DOHH2 (cell line): ENCODE results near the gene SLC19A1.

ENCODE experiments used
- H3F3A ChIP-seq: fragments of 200-600 bp; sonication (generic), shearing (Covaris generic); 2 replicates; pipeline ENCODE4 v1.6.0; 2016; ENCODE audit warnings: antibody characterized with exemption, mild to moderate bottlenecking; ENCODE audit not compliant: control insufficient read depth, insufficient read depth
- H3K27ac ChIP-seq: fragments of 200-600 bp; sonication (generic); 2 replicates; pipeline ENCODE4 v1.5.1; 2014; ENCODE audit warnings: low read depth, mild to moderate bottlenecking, low read length, moderate library complexity
- H3K27me3 ChIP-seq: fragments of 200-600 bp; sonication (generic); 2 replicates; pipeline ENCODE4 v1.6.1; 2014; ENCODE audit warnings: mild to moderate bottlenecking, low read length, mixed read lengths; ENCODE audit not compliant: control insufficient read depth
- H3K36me3 ChIP-seq: fragments of 200-600 bp; sonication (generic); 2 replicates; pipeline ENCODE4 v1.6.1; 2014; ENCODE audit warnings: mild to moderate bottlenecking, low read length, moderate library complexity, mixed read lengths; ENCODE audit not compliant: control insufficient read depth
- H3K4me1 ChIP-seq: fragments of 200-600 bp; sonication (generic); 2 replicates; pipeline ENCODE4 v1.6.1; 2014; ENCODE audit warnings: mild to moderate bottlenecking, low read length, mixed read lengths; ENCODE audit not compliant: control insufficient read depth
- H3K4me2 ChIP-seq: fragments of 200-600 bp; sonication (generic); 2 replicates; pipeline ENCODE4 v1.6.0; 2014; ENCODE audit warnings: mild to moderate bottlenecking, low read length, moderate library complexity
- H3K4me3 ChIP-seq: fragments of 200-600 bp; sonication (generic); 2 replicates; pipeline ENCODE4 v1.5.1; 2014; ENCODE audit warnings: mild to moderate bottlenecking, low read length, mixed read lengths
- H3K79me2 ChIP-seq: fragments of 200-600 bp; sonication (generic); 2 replicates; pipeline ENCODE4 v1.6.1; 2014; ENCODE audit warnings: mild to moderate bottlenecking, low read length, mixed read lengths; ENCODE audit not compliant: control insufficient read depth
- H3K9me2 ChIP-seq: fragments of 200-600 bp; sonication (generic); replicated peaks from 2 replicates; pipeline ENCODE4 v1.6.1; 2014; ENCODE audit warnings: mild to moderate bottlenecking, low read length, mixed read lengths; ENCODE audit not compliant: control insufficient read depth
- H3K9me3 ChIP-seq: fragments of 200-600 bp; sonication (generic); 2 replicates; pipeline ENCODE4 v1.6.1; 2014; ENCODE audit warnings: antibody characterized with exemption, low read length, mixed read lengths; ENCODE audit not compliant: control insufficient read depth, insufficient read depth
- H4K20me1 ChIP-seq: fragments of 200-600 bp; sonication (generic); 2 replicates; pipeline ENCODE4 v1.6.0; 2014; ENCODE audit warnings: low read depth, mild to moderate bottlenecking, antibody characterized with exemption, low read length, moderate library complexity; ENCODE audit not compliant: control insufficient read depth, insufficient read depth
- CTCF ChIP-seq: fragments of 200-600 bp; sonication (generic); IDR thresholded peaks from one replicate; pipeline ENCODE4 v1.5.1; 2014; ENCODE audit warnings: antibody characterized with exemption, mild to moderate bottlenecking, low read depth, low read length; ENCODE audit not compliant: poor library complexity, severe bottlenecking
- EZH2phosphoT487 ChIP-seq: fragments of 200-600 bp; sonication (generic); IDR thresholded peaks from 2 replicates; pipeline ENCODE4 v1.6.1; 2017; ENCODE audit warnings: borderline replicate concordance, mild to moderate bottlenecking, antibody characterized with exemption, low read length, moderate library complexity, mixed read lengths

SLC19A1 gene

GRCh38 chr21:45458281-45459170, 83.7 kb downstream of the SLC19A1 start:
- Histone ChIP-seq H4K20me1 (no peaks in the 10 kb centered on the region), H3K4me3 (no peak overlapping the region), H3K9me2 (no peaks in the 10 kb centered on the region), H3K9me3 (peaks cover 19% of the 10 kb centered on the region; the same call in 1 of the 2 replicates), H3K4me1 (no peaks in the 10 kb centered on the region), H3K27ac (no peak overlapping the region), H3K36me3 (no peaks in the 10 kb centered on the region), H3K79me2 (no peaks in the 10 kb centered on the region), H3K27me3 (no peaks in the 10 kb centered on the region), H3K4me2 (no peak overlapping the region), H3F3A (no peaks in the 10 kb centered on the region)
- TF ChIP-seq EZH2phosphoT487 (no peak), CTCF (no peak)

GRCh38 chr21:45457832-45458172, 84.4 kb downstream of the SLC19A1 start:
- no peak overlapping the region for H3K4me3 ChIP-seq
- no peaks in the 10 kb centered on the region for H3K79me2 ChIP-seq
- TF ChIP-seq CTCF (no peak), EZH2phosphoT487 (no peak)
- H3K27ac ChIP-seq = no peak overlapping the region
- no peaks in the 10 kb centered on the region for H4K20me1 ChIP-seq
- peaks cover 6% of the 10 kb centered on the region for H3F3A ChIP-seq
- no peaks in the 10 kb centered on the region for H3K36me3 ChIP-seq
- no peaks in the 10 kb centered on the region for H3K4me1 ChIP-seq
- H3K4me2 ChIP-seq = no peak overlapping the region
- no peaks in the 10 kb centered on the region for H3K9me2 ChIP-seq
- H3K9me3 ChIP-seq = peaks cover 26% of the 10 kb centered on the region
- no peaks in the 10 kb centered on the region for H3K27me3 ChIP-seq

GRCh38 chr21:45457161-45457831, 84.9 kb downstream of the SLC19A1 start:
- Histone ChIP-seq H3K9me2 (no peaks in the 10 kb centered on the region), H3F3A (peaks cover 11% of the 10 kb centered on the region), H3K9me3 (peaks cover 31% of the 10 kb centered on the region), H3K27ac (no peak overlapping the region), H4K20me1 (no peaks in the 10 kb centered on the region), H3K4me1 (no peaks in the 10 kb centered on the region), H3K79me2 (no peaks in the 10 kb centered on the region), H3K4me3 (no peak overlapping the region), H3K4me2 (no peak overlapping the region), H3K27me3 (no peaks in the 10 kb centered on the region), H3K36me3 (no peaks in the 10 kb centered on the region)
- TF ChIP-seq EZH2phosphoT487 = no peak
- TF ChIP-seq CTCF = no peak
